Keratinocyte (primary cell): ENCODE data around the gene ICOS. TPM values are rescaled to one million over a fixed set of nuclear protein-coding genes. Genes with fewer than 3 reads are reported as not detected.

Source experiments
- DNase-seq: peaks from one replicate; pipeline ENCODE4 v3.0.0-alpha.2; 2011; ENCODE audit warnings: low read depth, missing footprints, low spot score
- FAIRE-seq: peaks from 2 replicates; lab custom pipeline; 2011; peaks lifted over from hg19 to GRCh38; lab: Jason Lieb, UNC
- H2AFZ ChIP-seq: 2 replicates; pipeline ENCODE4 v1.6.0; 2012; ENCODE audit warnings: low read length, control low read depth, inconsistent platforms; ENCODE audit not compliant: control insufficient read depth
- H3K27ac ChIP-seq: 2 replicates; pipeline ENCODE4 v1.5.1; 2011; ENCODE audit warnings: low read length; ENCODE audit not compliant: control insufficient read depth, insufficient read depth
- H3K27me3 ChIP-seq: 3 replicates; pipeline ENCODE4 v1.6.0; 2011; ENCODE audit warnings: low read length; ENCODE audit not compliant: control insufficient read depth, insufficient read depth; ENCODE audit errors: extremely low read depth
- H3K36me3 ChIP-seq, 2 experiments: 2 replicates in 1 of 2; 3 replicates in 1 of 2; pipeline ENCODE4 v1.5.1; 2011; ENCODE audit warnings: low read length in 2 of 2, mild to moderate bottlenecking in 1 of 2; ENCODE audit not compliant: control insufficient read depth in 2 of 2, insufficient read depth in 2 of 2; ENCODE audit errors: extremely low read depth in 1 of 2
- H3K4me1 ChIP-seq: 3 replicates; pipeline ENCODE4 v1.5.1; 2011; ENCODE audit warnings: low read length; ENCODE audit not compliant: control insufficient read depth, insufficient read depth; ENCODE audit errors: extremely low read depth
- H3K4me2 ChIP-seq: 3 replicates; pipeline ENCODE4 v1.6.0; 2011; ENCODE audit warnings: low read depth, low read length; ENCODE audit not compliant: control insufficient read depth, insufficient read depth; ENCODE audit errors: extremely low read depth
- H3K4me3 ChIP-seq, 3 experiments: fragments of 200-600 bp in 1 of 3; sonication (generic) in 1 of 3; 2 replicates in 2 of 3; 3 replicates in 1 of 3; pipeline ENCODE4 v1.5.1; 2011 to 2016; ENCODE audit warnings: low read length in 3 of 3, mild to moderate bottlenecking in 3 of 3, control low read depth in 2 of 3, inconsistent platforms in 1 of 3, low read depth in 1 of 3, mixed read lengths in 1 of 3, mixed run types in 1 of 3, moderate library complexity in 1 of 3; ENCODE audit not compliant: control insufficient read depth in 2 of 3, insufficient read depth in 2 of 3; ENCODE audit errors: extremely low read depth in 1 of 3
- H3K79me2 ChIP-seq: 2 replicates; pipeline ENCODE4 v1.6.0; 2012; ENCODE audit warnings: low read length; ENCODE audit not compliant: control insufficient read depth, insufficient read depth
- H3K9ac ChIP-seq: 3 replicates; pipeline ENCODE4 v1.6.0; 2011; ENCODE audit warnings: low read length; ENCODE audit not compliant: control insufficient read depth, insufficient read depth; ENCODE audit errors: extremely low read depth
- H3K9me1 ChIP-seq: 3 replicates; pipeline ENCODE4 v1.6.0; 2011; ENCODE audit warnings: low read length; ENCODE audit not compliant: control insufficient read depth, insufficient read depth; ENCODE audit errors: extremely low read depth
- H3K9me3 ChIP-seq: 2 replicates; pipeline ENCODE4 v1.5.1; 2012; ENCODE audit warnings: low read depth, low read length; ENCODE audit not compliant: control insufficient read depth
- H4K20me1 ChIP-seq: 3 replicates; pipeline ENCODE4 v1.6.0; 2011; ENCODE audit warnings: low read length; ENCODE audit not compliant: control insufficient read depth, insufficient read depth; ENCODE audit errors: extremely low read depth
- CTCF ChIP-seq, 3 experiments: IDR thresholded peaks in 1 of 3; conservative IDR thresholded peaks in 1 of 3; optimal IDR thresholded peaks in 1 of 3; 2 replicates in 2 of 3; 3 replicates in 1 of 3; pipeline versions ENCODE3 to v1.5.1; 2011; ENCODE audit warnings: low read length in 3 of 3, mild to moderate bottlenecking in 3 of 3, moderate library complexity in 2 of 3, control low read depth in 1 of 3, inconsistent platforms in 1 of 3; ENCODE audit not compliant: insufficient read depth in 2 of 3; ENCODE audit errors: extremely low read depth in 1 of 3
- EZH2 ChIP-seq: IDR thresholded peaks from one replicate; pipeline ENCODE4 v1.6.1; 2012; ENCODE audit warnings: inconsistent platforms, mild to moderate bottlenecking, low read length, moderate library complexity
- dilution Hi-C: fragments of 300-500 bp; cut with MboI; formaldehyde crosslinking; loops from one replicate; pipeline ENCODE4 v1.7.0; 2020; ENCODE audit warnings: low sequenced_read_pairs; ENCODE audit not compliant: extremely low pct_ligation_motif_present
- polyA plus RNA-seq, 5 experiments: library from polyadenylated mRNA; depleted of rRNA in 3 of 5; stranded (reverse) in 3 of 5; stranded (forward) in 1 of 5; unstranded in 1 of 5; fragments of >200 nt; gene quantifications; 1 replicate in 1 of 5; 2 replicates in 3 of 5; 3 replicates in 1 of 5; pipeline versions ENCODE4 v1.2.1 to v1.2.3, GENCODE V29; 2011 to 2012; ENCODE audit warnings: missing spikeins in 2 of 5, low read depth in 1 of 5, low replicate concordance in 1 of 5

Gene ICOS
- polyA plus RNA-seq, 1 donor (not counting 4 experiments of a cell fraction or from before 2014, with no cell fraction given): not detected

- Histone ChIP-seq H3K79me2 (no peaks in the 10 kb centered on the region), H3K4me2 (no peak overlapping the region), H3K27me3 (no peaks in the 10 kb centered on the region), H3K9me1 (no peaks in the 10 kb centered on the region), H3K27ac (no peak overlapping the region), H3K4me3 (no peak overlapping the region), H3K9me3 (no peaks in the 10 kb centered on the region), H3K4me1 (peaks cover 17% of the 10 kb centered on the region), H2AFZ (no peak overlapping the region), H4K20me1 (no peaks in the 10 kb centered on the region), H3K9ac (no peak overlapping the region), H3K36me3 (no peaks in the 10 kb centered on the region)
- FAIRE-seq (no peak), DNase-seq (no peak)
- dilution Hi-C loops: no loop called here
- TF ChIP-seq EZH2: no peak
- TF ChIP-seq CTCF (optimal IDR thresholded peaks at IDR 0.05 in 1 of 3, IDR thresholded peaks at IDR 0.05 in 1 of 3, conservative IDR thresholded peaks at IDR 0.05 in 1 of 3; ENCODE audit: extremely low read depth in 1 of 3, insufficient read depth in 2 of 3, low read length in 3 of 3): no peak
Measured at GRCh38 chr2:204008352-204008751, 71.8 kb downstream of the ICOS start.

- H4K20me1 ChIP-seq: no peaks in the 10 kb centered on the region
- H3K79me2 ChIP-seq: no peaks in the 10 kb centered on the region
- no peak for FAIRE-seq
- no peak overlapping the region for H3K4me2 ChIP-seq
- dilution Hi-C loops: no loop called here
- no peak overlapping the region for H3K9ac ChIP-seq
- H2AFZ ChIP-seq: no peak overlapping the region
- H3K4me1 ChIP-seq: peaks cover 17% of the 10 kb centered on the region
- H3K27ac ChIP-seq: no peak overlapping the region
- H3K27me3 ChIP-seq: no peaks in the 10 kb centered on the region
- no peaks in the 10 kb centered on the region for H3K36me3 ChIP-seq
- H3K4me3 ChIP-seq: no peak overlapping the region
- H3K9me3 ChIP-seq: no peaks in the 10 kb centered on the region
- DNase-seq: no peak
- TF ChIP-seq EZH2 (no peak), CTCF (optimal IDR thresholded peaks at IDR 0.05 in 1 of 3, IDR thresholded peaks at IDR 0.05 in 1 of 3, conservative IDR thresholded peaks at IDR 0.05 in 1 of 3; ENCODE audit: extremely low read depth in 1 of 3, insufficient read depth in 2 of 3, low read length in 3 of 3) (no peak)
- no peaks in the 10 kb centered on the region for H3K9me1 ChIP-seq
Measured at GRCh38 chr2:204010628-204011560, 74.3 kb downstream of the ICOS start.

Other genes starting within 250 kb of the ICOS start
- gene CD28, start 230.1 kb upstream of the ICOS start, polyA plus RNA-seq: 0.01 TPM in 1 of 3 replicates, not detected in the others
- gene CTLA4, start 69.0 kb upstream of the ICOS start, polyA plus RNA-seq: not detected in 3 replicates